HEK293 (cell line): Measurements from ENCODE around the gene SOHLH2.

Experiments
- CTCF ChIA-PET: fragments of 350-600 bp; formaldehyde crosslinking; extraction: SDS; loops from one replicate; lab custom pipeline; 2021; ENCODE audit warnings: antibody characterized with exemption; lab: Yijun Ruan, JAX
- POLR2A ChIA-PET: fragments of 300-600 bp; formaldehyde crosslinking; extraction: SDS; loops from one replicate; lab custom pipeline; 2020; ENCODE audit warnings: antibody characterized with exemption, inconsistent platforms; lab: Yijun Ruan, JAX
- H3K27ac ChIP-seq: fragments of 200-500 bp; sonication (Bioruptor generic); 2 replicates; pipeline ENCODE4 v1.5.1; 2014; ENCODE audit warnings: low read depth, low read length, control low read depth, inconsistent platforms; ENCODE audit errors: extremely low read depth
- H3K36me3 ChIP-seq, 2 experiments: fragments of 200-500 bp in 1 of 2; sonication (Bioruptor generic) in 1 of 2; 1 replicate in 1 of 2; 2 replicates in 1 of 2; pipeline ENCODE4 v1.5.1; 2014 to 2017; ENCODE audit warnings: inconsistent platforms in 2 of 2, low read length in 2 of 2; ENCODE audit not compliant: control insufficient read depth in 2 of 2, insufficient read depth in 1 of 2
- H3K4me1 ChIP-seq: fragments of 200-500 bp; sonication (Bioruptor generic); 2 replicates; pipeline ENCODE4 v1.5.1; 2014; ENCODE audit warnings: mild to moderate bottlenecking, low read length, inconsistent platforms; ENCODE audit not compliant: control insufficient read depth, insufficient read depth
- H3K4me3 ChIP-seq: 2 replicates; pipeline ENCODE4 v1.5.1; 2011; ENCODE audit warnings: low read depth, mild to moderate bottlenecking, control low read depth, low read length, moderate library complexity
- H3K9me3 ChIP-seq: fragments of 200-500 bp; sonication (Bioruptor generic); 2 replicates; pipeline ENCODE4 v1.5.1; 2014; ENCODE audit warnings: low read depth, low read length, inconsistent platforms; ENCODE audit not compliant: control insufficient read depth, insufficient read depth
- BCL6B ChIP-seq: fragments of 450-650 bp; formaldehyde crosslinking; IDR thresholded peaks from 2 replicates; pipeline ENCODE4 v1.5.1; 2017; ENCODE audit warnings: missing biosample characterization, missing genetic modification characterization
- INSM2 ChIP-seq: fragments of 450-650 bp; formaldehyde crosslinking; IDR thresholded peaks from 2 replicates; pipeline ENCODE4 v1.5.1; 2016; ENCODE audit warnings: missing biosample characterization, missing genetic modification characterization
- PRDM10 ChIP-seq: fragments of 450-650 bp; formaldehyde crosslinking; IDR thresholded peaks from 2 replicates; pipeline ENCODE4 v1.5.1; 2016; ENCODE audit warnings: missing biosample characterization, missing genetic modification characterization
- REST ChIP-seq: fragments of 450-650 bp; formaldehyde crosslinking; IDR thresholded peaks from 2 replicates; pipeline ENCODE4 v1.5.1; 2016; ENCODE audit warnings: missing biosample characterization, missing genetic modification characterization
- SCRT2 ChIP-seq: fragments of 450-650 bp; formaldehyde crosslinking; IDR thresholded peaks from 2 replicates; pipeline ENCODE4 v1.5.1; 2016; ENCODE audit warnings: missing biosample characterization, missing genetic modification characterization
- ZFP3 ChIP-seq: fragments of 450-650 bp; formaldehyde crosslinking; IDR thresholded peaks from 2 replicates; pipeline ENCODE4 v1.5.1; 2016; ENCODE audit warnings: low read depth, missing biosample characterization, missing genetic modification characterization
- ZNF114 ChIP-seq: fragments of 450-650 bp; formaldehyde crosslinking; IDR thresholded peaks from 2 replicates; pipeline ENCODE4 v1.5.0; 2017; ENCODE audit warnings: missing biosample characterization, missing genetic modification characterization
- ZNF148 ChIP-seq: fragments of 450-650 bp; formaldehyde crosslinking; IDR thresholded peaks from 2 replicates; pipeline ENCODE4 v1.5.0; 2017; ENCODE audit warnings: missing biosample characterization, missing genetic modification characterization, borderline replicate concordance
- ZNF221 ChIP-seq: fragments of 450-650 bp; formaldehyde crosslinking; IDR thresholded peaks from 2 replicates; pipeline ENCODE4 v1.5.1; 2017; ENCODE audit warnings: missing biosample characterization, missing genetic modification characterization, borderline replicate concordance
- ZNF23 ChIP-seq: fragments of 450-650 bp; formaldehyde crosslinking; IDR thresholded peaks from 2 replicates; pipeline ENCODE4 v1.5.1; 2016; ENCODE audit warnings: missing biosample characterization, missing genetic modification characterization, borderline replicate concordance
- ZNF335 ChIP-seq: fragments of 450-650 bp; formaldehyde crosslinking; conservative IDR thresholded peaks from 2 replicates; pipeline ENCODE4 v1.5.1; 2016; ENCODE audit warnings: missing biosample characterization, missing genetic modification characterization
- ZNF362 ChIP-seq: fragments of 450-650 bp; formaldehyde crosslinking; IDR thresholded peaks from 2 replicates; pipeline ENCODE4 v1.5.1; 2016; ENCODE audit warnings: missing biosample characterization, missing genetic modification characterization
- ZNF514 ChIP-seq: fragments of 450-650 bp; formaldehyde crosslinking; IDR thresholded peaks from 2 replicates; pipeline ENCODE4 v1.5.1; 2016; ENCODE audit warnings: missing biosample characterization, missing genetic modification characterization
- ZNF596 ChIP-seq: fragments of 450-650 bp; IDR thresholded peaks from 2 replicates; pipeline ENCODE4 v1.5.0; 2018; ENCODE audit warnings: missing biosample characterization, mild to moderate bottlenecking, missing genetic modification characterization, moderate library complexity
- ZNF610 ChIP-seq: fragments of 450-650 bp; formaldehyde crosslinking; IDR thresholded peaks from 2 replicates; pipeline ENCODE4 v1.5.1; 2016; ENCODE audit warnings: missing biosample characterization, missing genetic modification characterization, borderline replicate concordance
- ZNF621 ChIP-seq: fragments of 450-650 bp; formaldehyde crosslinking; IDR thresholded peaks from 2 replicates; pipeline ENCODE4 v1.5.1; 2017; ENCODE audit warnings: missing biosample characterization, missing genetic modification characterization
- ZNF843 ChIP-seq: fragments of 450-650 bp; formaldehyde crosslinking; IDR thresholded peaks from 2 replicates; pipeline ENCODE4 v1.5.1; 2016; ENCODE audit warnings: missing biosample characterization, missing genetic modification characterization
- TF ChIP-seq, protein P1 (sequence below): fragments of 450-650 bp; formaldehyde crosslinking; IDR thresholded peaks from 2 replicates; pipeline ENCODE4 v1.5.1; 2016; ENCODE audit warnings: missing biosample characterization, missing genetic modification characterization

SOHLH2 gene

GRCh38 chr13:36248700-36249099, 34.3 kb upstream of the SOHLH2 start:
- CTCF ChIA-PET, result interaction anchor here (0.6 kb wide), 1 partner anchor 271 kb away, joined by 3 read pairs; no protein-coding TSS in a partner anchor
- no peak overlapping the region for H3K4me3 ChIP-seq
- no peaks in the 10 kb centered on the region for H3K9me3 ChIP-seq
- H3K4me1 ChIP-seq, result no peaks in the 10 kb centered on the region
- no peaks in the 10 kb centered on the region for H3K36me3 ChIP-seq
- H3K27ac ChIP-seq, result no peak overlapping the region
- TF ChIP-seq ZNF335 (tag by site-specific recombination) (no peak), ZNF621 (tag by site-specific recombination) (no peak), ZNF362 (tag by site-specific recombination) (no peak), ZNF221 (tag by site-specific recombination) (no peak), PRDM10 (tag by site-specific recombination) (no peak), ZNF843 (no peak), SCRT2 (tag by site-specific recombination) (no peak), ZFP3 (no peak), ZNF23 (no peak), ZNF514 (tag by site-specific recombination) (no peak), ZNF148 (tag by site-specific recombination) (no peak), REST (no peak), ZNF596 (no peak), BCL6B (tag by site-specific recombination) (no peak), ZNF610 (no peak), INSM2 (tag by site-specific recombination) (no peak), ZNF114 (no peak)
- TF ChIP-seq, protein P1, sequence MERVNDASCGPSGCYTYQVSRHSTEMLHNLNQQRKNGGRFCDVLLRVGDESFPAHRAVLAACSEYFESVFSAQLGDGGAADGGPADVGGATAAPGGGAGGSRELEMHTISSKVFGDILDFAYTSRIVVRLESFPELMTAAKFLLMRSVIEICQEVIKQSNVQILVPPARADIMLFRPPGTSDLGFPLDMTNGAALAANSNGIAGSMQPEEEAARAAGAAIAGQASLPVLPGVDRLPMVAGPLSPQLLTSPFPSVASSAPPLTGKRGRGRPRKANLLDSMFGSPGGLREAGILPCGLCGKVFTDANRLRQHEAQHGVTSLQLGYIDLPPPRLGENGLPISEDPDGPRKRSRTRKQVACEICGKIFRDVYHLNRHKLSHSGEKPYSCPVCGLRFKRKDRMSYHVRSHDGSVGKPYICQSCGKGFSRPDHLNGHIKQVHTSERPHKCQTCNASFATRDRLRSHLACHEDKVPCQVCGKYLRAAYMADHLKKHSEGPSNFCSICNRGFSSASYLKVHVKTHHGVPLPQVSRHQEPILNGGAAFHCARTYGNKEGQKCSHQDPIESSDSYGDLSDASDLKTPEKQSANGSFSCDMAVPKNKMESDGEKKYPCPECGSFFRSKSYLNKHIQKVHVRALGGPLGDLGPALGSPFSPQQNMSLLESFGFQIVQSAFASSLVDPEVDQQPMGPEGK (tag by site-specific recombination), result no peak
- POLR2A ChIA-PET, result no interaction called here
